Stimulated activated CD8-positive, alpha-beta memory T cell treated with anti-CD3 and anti-CD28 coated beads, Interleukin-7, amount 100 ng/mL, for 4 hours (primary cell): ENCODE measurements around the gene GAL3ST2.
A peak's percentile ranks its signal among the peaks of the same experiment; 100 is the strongest.
"Not testable (repeated sequence)": the region's sequence is repeated elsewhere in the genome, so short reads cannot be mapped to it uniquely, and the experiment has no call there.

Source experiments
- DNase-seq, 2 donors: peaks; one replicate each; pipeline ENCODE4 v3.0.0-alpha.2; 2020; ENCODE audit warnings: low read depth in 2 of 2

Gene GAL3ST2

DNA sequence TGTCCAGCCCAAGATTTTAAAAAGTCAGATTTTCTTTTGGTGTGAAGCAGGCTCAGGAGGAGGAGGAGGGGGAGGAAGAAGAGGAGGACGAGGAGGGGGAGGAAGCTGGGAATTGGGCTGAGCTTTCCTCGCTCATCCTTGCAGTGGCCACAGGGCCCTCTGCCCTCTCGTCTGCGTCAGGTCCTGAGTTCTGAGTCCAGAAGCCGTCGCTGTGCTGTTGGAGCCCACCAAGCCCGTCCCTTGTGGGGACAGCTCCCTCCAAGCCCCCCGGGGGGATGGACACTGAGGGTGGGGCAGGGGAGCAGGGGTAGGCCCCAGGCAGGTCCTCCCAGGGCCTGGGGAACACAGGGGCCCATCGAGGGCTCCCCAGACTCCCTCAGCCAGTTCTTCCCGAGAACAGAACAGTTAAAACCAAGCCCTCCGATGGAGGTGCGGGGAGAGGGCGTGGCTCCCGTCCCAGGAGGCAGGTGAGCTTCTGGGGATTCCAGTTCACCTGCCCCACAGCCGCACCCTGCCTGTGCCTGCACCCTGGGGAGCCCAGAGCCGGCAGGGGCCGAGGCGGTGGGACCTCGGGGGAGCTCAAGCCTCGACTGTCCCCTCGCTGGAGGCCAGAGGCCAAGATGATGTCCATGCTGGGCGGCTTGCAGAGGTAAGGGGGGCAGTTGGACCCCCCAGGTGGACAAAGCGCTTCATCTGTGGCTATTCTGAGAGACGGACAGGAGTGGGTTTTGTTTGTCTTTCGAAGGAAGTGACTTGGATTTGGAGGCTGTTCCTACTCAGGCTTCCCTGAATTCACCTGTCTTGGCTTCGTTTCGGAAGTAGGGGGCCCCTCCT is at the start of gene GAL3ST2:
Gene GAL3ST2, plus strand, starts transcription at position 487 of the 834 bp plus-strand sequence. Its CDS starts 134 bp downstream, at position 621.
- no peak for DNase-seq

DNA sequence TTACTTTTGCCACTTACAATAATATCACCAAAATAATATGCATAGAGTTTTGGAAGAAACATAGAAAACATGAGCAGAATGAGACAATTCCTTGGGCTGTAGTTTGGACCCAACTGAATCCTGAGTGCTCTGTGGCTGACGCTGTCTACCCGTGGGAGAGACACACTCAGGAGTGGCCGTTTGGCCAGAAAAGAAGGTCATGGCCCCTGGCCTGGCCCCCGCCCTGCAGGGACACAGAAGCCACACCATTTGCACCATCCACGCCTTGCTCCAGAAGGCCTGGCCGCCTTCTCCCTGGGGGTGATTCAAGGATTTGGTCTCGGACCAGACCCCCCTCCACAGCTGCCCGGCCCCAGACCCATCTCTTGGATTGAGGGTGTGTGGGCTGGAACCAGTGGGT is 48.6 kb upstream of the GAL3ST2 start:
- DNase-seq, result no peak

DNA sequence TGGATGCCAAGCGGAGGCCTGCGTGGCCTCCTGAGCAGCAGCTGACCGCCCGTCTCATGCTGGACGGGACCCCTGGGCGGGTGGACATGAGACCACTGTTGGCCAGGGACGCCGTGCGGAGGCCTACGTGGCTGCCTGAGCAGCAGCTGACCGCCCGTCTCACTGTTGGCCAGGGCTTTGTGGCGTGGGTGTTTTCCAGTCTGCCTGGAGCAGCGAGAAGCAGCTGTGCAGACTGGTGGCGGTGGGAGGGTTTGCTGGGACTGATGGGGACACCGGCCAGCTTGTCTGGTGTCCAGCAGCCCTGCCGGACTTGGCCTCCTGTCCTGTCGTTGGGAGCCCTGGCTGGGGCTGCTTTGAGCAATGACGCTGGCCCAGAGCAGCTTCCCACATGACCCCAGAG is 48.0 kb upstream of the GAL3ST2 start:
- no peak for DNase-seq

DNA sequence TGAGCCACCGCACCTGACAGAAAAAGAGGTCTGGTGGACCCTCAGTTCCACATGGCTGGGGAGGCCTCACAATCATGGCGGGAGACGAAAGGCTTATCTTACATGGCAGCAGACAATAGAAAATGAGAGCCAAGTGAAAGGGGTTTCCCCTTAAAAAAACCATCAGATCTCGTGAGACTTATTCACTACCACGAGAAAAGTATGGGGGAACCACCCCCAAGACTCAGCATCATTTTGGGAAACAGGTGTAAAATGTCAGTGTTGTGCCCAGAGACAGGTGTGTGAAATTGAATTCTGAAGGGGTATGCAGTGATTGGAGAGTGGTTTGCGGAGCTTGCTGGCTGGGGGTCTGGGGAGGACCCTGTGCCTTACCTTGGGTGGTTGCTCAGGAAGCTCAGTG is 46.8 kb upstream of the GAL3ST2 start:
- no peak for DNase-seq

DNA sequence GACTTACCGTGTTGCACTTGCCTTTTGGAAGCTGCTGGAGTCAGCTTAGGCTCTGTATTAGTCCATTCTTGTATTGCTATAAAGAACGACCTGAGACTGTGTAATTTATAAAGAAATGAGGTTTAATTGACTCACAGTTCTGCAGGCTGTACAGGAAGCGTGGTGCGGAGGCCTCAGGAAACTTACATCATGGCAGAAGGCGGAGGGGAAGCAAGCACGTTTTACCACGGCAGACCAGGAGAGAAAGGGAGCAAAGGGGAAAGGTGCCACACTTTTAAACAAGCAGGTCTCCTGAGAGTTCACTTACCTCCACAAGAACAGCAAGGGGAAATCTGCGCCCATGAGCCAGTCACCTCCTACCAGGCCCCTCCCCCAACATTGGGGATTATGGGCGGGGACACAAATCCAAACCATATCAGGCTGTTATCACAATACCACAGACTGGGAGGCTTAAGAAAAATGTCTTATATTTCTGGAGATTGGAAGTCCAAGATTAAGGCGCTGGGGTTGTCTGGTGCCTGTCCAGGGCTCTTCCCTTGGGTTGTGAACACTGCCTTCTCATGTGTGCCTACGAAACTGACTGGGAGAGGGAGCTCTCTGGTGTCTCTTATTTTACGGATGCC is 45.8 kb upstream of the GAL3ST2 start:
- DNase-seq, result no peak

DNA sequence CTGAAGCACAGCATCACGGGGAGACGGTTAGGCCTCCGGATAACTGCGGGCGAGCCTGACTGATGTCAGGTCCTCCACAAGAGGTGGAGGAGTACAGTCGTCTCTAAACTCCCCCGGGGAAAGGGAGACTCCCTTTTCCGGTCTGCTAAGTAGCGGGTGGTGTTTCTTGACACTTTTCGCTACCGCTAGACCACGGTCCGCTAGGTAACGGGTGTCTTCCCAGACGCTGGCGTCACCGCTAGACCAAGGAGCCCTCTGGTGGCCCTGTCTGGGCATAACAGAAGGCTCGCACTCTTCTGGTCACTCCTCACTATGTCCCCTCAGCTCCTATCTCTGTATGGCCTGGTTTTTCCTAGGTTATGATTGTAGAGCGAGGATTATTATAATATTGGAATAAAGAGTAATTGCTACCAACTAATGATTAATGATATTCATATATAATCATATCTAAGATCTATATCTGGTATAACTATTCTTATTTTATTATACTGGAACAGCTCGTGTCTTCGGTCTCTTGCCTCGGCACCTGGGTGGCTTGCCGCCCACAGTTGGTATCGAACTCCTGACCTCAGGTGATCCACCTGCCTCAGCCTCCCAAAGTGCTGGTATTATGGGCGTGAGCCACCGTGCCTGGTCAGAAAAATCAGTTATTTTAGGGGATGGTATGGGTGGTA is 44.0 kb upstream of the GAL3ST2 start:
- peak; percentile 22 to 47 for DNase-seq

DNA sequence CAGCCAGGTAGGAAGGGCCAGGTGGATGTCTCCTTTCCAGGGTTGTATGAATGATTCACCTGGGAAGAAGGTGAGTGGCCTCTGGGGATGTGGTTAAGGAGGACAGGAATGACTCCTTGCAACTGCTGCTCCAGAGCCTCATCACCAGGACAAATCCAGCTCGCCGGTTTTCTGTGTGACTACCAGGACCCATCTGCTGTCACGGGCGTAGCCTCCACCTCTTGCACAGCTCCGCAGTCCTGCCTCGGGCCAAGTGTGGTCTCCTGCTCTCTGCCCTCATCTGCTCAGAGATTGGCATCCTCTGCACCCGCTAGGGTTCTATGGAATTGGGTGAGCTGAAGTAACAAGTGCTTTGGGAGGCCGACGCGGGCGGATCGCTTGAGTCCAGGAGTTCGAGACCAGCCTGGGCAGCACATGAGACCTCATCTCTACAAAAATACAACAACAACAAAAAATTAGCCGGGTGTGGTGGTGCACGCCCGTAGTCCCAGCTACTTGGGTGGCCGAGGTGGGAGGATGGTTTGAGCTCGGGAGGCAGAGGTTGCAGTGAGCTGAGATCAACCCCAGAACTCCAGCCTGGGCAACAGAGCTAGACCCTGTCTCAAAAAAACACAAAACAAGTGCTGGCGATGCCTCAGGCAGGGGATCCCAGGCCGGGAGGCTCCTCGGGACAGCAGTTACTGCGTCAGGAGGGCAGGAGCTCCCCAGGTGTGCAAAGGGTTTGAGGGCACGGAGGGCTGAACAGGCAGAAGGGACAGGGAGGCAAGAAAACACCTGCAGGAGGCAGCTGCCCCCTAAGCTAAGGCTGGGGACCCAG is 43.0 kb upstream of the GAL3ST2 start:
- no peak for DNase-seq

DNA sequence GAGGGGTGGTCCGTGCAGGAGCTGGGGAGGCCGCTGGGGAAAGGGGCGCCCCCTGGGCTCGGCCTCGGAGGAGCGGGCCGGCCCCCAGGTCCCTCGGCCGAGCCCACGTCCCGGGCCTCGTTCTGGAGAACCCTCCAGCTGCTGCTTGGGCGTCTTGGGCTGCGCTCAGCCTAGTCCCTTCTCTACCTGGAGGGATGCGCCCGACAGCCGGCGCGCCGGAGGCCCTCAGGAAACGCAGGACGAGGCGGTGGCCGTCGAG is 42.5 kb upstream of the GAL3ST2 start:
- DNase-seq, result no peak

DNA sequence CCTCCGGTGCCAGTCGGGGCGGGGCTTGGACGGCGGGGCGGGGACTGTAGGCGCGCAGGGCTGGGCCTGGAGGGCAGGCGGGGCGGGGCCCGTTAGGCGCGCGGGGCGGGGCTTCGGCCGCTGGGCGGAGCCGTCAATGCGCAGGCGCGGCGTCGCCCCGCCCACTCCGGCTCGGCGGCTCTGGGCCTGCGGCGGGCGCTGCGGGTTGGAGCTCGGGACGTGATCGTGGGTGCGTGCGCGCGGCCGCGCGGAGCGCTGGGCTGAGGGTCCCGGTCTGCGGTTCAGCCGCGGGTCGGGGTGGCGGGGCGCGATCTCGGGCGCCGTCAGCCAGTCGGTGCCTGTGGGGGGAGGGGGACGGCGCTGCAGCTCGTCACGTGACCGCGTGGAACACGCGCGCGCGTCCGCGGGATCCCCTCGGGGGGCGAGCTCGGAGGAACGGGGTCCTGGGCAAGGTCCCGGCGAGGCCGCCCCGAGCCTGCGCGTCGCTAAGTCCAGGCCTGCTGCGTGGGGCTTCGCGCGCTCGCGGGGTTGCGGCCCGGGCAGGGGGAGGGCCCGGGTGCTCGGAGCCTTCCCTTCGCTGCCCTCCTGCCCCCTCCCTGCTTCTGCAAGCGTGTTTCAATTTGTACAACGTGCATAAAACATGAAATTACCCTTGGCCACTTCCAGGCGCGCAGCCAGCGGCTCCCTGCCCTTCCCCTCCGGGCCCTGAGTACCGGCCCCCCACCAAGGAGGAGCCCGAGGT is 42.0 kb upstream of the GAL3ST2 start, which contains the start of gene D2HGDH:
Gene D2HGDH, plus strand, starts transcription at position 164 of the 742 bp plus-strand sequence. CDS start 595 bp downstream, outside the sequence.
- DNase-seq, result peak; percentile 85 to 89

DNA sequence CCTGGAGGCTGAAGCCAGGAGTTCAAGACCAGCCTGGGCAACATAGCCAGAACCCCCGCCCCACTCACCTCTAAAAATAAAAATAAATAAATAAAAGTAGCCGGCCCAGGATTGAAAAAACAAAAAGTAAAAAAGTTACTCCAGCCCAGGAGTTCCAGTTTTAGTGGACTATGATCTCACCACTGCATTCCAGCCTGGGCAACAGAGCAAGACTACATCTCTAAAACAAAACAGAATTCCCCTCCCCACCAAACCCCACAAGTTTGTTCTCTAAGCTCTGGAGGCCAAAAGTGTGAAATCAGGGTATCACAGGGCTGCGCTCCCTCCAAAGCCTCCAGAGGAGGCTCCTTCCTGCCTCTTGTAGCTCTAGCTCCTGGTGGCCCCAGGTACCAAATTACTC is 40.5 kb upstream of the GAL3ST2 start:
- DNase-seq, result no peak

DNA sequence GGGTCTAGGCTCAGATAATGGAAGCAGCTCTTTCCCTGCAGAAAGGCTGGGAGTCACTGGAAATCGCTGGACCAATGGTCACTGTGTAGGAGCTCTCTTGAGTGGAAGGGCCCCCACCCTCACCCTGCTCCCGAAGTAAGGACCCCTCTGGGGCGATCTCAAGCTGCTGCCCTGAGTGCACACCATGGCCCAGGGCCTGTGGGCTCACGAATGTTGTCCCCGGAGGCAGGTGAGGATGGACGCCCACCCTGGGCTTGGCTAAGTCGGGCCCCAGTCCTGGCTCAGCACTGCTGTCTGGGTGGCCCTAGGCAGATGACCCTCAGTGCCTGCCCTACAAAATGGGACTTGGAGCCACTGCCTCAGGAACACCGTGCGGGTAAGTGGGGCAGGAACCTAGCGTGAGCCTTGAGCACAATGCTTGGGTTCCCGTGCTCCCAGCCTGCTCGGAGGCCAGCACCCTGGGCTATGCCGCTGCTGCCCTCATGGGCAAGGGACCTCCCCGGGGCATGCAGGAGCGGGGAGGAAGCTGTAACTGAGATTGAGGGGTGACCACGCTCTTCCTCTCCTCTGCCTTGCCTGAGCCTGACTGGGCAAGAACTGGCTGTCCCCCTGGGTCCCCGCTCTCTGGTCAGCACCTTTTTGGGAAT is 38.5 kb upstream of the GAL3ST2 start:
- DNase-seq, result no peak

DNA sequence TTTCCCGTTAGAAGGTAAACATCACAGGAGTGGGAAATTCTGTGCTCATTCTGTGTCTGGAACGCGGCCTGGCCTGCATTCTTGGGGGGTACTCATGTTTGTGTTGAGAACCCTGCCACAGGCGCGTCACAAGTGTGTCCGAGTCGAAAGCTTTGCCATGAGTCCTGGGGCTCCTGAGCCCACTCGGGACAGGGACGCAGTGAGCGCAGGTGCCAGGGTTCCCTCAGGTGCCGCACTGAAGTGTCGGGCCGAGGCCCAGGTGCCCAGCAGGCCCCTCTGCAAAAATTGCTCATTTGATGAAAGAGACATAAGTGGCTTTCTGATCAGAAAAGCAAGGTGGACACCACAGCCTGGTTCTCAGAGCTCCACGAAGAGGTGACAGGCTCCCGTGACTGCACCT is 37.4 kb upstream of the GAL3ST2 start:
- no peak for DNase-seq

DNA sequence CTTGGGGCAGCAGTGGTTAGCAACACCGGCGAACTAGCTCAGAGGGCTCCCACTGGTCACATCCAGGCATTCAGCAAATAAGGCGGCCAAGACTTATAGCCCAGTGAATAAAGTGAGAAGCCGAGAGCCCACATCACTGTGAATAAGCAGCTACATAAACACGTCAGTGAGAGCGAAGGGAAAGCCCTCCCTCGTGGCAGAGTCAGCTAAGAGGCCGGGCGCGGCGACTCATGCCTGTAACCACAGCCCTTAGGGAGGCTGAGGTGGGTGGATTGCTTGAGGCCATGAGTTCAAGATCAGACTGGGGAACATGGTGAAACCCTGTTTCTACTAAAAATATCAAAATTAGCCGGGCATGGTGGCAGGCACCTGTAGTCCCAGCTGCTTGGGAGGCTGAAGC is 37.0 kb upstream of the GAL3ST2 start:
- peak; percentile 41 to 56 for DNase-seq

DNA sequence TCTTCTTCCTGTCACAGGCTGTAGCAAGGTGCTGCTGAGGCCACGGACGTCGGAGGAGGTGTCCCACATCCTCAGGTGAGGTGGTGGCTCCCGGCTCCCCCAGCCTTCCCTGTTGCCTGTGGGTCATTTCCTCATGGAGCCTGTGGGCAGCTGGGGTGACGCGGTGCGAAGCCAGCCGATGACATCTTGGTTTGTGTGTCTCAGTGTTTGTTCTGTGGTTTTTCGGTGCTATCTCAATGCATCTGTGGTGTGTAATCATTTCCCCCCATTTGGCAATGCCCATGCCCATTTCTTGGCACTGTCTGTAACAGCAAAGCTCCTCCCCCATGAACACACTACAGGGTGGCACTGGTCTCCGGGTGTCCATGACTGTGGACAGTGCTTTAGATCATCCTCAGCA is 35.6 kb upstream of the GAL3ST2 start:
- peak in 1 of 2 donors; percentile 23 for DNase-seq

DNA sequence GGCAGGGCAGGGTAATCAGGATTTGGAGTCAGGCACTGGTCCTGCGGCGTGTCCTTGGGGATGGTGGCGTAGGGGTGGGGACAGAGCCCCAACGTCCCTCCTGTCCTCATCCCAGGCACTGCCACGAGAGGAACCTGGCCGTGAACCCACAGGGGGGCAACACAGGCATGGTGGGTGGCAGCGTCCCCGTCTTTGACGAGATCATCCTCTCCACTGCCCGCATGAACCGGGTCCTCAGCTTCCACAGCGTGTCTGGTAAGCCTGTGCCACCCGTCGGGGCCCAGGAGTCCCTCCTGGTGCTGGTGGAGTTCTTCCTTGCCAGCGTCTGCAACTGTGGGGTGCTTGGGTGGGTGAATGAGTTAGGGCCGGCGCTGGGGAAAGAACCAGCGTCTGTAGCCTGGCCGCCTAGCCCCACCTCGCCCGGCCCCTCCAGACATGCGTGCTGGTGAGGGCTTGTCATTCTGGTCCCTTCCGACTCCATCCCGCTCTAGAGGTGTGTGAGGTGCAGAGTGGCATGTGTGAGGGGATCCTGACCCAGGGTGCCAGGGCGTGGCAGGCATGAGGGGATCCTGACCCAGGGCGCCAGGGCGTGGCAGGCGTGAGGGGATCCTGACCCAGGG is 34.2 kb upstream of the GAL3ST2 start:
- DNase-seq, result no peak

DNA sequence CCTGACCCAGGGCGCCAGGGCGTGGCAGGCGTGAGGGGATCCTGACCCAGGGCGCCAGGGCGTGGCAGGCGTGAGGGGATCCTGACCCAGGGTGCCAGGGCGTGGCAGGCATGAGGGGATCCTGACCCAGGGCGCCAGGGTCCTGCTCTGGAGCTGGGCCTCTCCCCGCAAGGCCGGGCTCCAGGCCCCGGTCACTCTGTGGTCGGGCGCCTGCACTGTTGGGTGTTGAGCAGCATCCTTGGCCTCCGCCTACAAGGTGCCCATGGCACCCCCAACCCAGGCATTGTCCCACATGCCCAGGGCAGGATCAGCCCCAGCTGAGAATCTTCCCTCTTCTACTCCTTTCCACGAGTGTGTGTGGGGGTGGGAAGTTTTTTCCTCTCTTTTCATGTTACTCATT is 33.6 kb upstream of the GAL3ST2 start:
- DNase-seq, result not testable (repeated sequence)

DNA sequence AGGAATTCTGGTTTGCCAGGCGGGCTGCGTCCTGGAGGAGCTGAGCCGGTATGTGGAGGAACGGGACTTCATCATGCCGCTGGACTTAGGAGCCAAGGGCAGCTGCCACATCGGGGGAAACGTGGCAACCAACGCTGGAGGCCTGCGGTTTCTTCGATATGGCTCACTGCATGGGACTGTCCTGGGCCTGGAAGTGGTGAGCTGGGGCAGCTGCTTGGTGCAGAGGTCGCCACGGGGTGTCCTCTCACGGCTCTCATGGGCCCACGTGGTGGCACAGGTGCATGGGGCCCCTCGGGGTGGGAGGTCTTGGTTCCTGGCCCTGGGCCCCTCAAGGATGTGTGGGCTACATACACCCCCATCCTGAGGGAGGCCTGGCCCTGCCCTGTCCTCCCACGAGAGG is 33.0 kb upstream of the GAL3ST2 start:
- DNase-seq, result no peak

DNA sequence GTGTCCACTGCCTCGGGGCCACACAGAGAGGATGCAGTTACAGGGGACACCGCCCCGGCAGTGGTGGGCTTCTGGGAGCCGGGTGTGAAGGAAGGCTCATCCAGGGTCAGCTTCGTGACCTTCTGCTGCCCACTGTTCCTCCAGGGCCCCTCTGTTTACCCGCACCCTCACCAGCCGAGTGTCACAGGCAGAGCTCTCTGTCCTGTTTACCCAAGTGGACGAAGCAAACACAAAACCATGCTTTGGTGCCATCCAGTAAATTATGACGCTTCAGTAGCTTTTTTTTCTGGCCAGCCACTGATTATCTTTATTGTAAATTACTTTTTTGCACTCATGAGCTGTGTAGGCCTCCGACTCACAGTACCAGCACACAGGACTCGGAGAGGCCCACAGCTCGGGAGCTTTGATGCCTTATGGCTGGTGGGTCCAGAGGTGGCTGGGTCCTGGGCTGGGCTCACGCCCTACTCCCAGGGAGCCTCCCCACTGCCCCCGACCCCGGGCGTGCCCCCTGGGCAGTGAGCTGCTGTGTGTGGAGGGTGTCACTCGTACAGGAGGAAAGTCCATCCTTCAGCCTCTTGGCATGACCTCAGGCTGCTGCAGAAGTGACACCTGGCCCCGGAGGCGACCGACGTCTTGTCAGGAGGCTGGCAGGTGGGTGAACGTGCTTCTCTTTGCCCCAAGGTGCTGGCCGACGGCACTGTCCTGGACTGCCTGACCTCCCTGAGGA is 32.4 kb upstream of the GAL3ST2 start:
- no peak for DNase-seq

DNA sequence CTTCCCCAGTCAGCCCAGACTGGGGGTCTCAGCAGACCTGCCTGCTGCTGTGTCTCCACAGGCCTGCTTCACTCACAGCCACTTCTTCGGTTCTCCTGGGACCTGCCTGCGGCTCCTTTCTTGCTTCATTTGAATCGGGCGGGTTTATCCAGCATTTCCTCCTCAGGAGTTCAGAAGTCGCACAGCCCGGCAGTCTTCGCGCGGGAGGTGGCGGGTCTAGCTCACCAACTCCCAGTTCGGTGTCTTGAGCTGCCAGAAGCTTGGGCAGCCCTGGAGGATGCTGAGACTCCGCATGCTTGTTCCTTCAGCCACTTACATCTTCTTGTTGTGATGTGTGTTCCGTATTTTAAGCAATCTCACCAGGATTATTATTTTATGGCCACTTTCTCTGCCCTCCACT is 31.3 kb upstream of the GAL3ST2 start:
- no peak for DNase-seq

DNA sequence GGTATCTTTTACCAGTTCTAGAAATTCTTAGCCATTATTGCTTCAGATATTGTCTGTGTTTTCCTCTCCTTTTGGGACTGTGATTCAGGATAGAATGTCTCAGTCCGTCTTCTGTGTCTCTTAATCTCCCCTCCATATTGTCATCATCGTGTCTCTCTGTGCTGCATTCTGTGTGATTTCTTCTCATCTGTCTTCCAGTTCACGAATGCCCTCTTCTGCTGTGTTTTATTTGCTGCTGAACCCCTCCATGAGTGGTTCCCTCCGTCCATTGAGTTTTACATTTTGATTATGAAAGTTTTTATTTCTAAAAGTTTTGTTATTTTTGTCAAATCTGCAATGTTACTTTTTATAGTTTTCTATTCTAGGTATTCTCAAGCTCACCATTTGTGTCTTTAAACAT is 30.5 kb upstream of the GAL3ST2 start:
- DNase-seq, result no peak
